ENCODE measurements around the gene MYO15A.

GRCh38 chr17:18101828-18102227 is 6.7 kb upstream of the MYO15A start:
- TF ChIP-seq GATA2 (IDR thresholded peaks at IDR 0.05; ENCODE audit: low read depth, low read length) (no peak), GATA3 (IDR thresholded peaks at IDR 0.05; ENCODE audit: low read depth, low read length) (no peak)

All from SH-SY5Y (cell line).